H1 (cell line): Measurements from ENCODE around the gene MT1G. TPM values are rescaled to one million over a fixed set of nuclear protein-coding genes. Genes with fewer than 3 reads are reported as not detected.

Source experiments
- CTCF ChIA-PET: fragments of 300-600 bp; sonication (Branson Sonifier 250); formaldehyde crosslinking; loops from one replicate; lab custom pipeline; 2021; ENCODE audit not compliant: partially characterized antibody; lab: Charles Lee
- POLR2A ChIA-PET: fragments of 300-600 bp; sonication (Branson Sonifier 250); formaldehyde crosslinking; loops from one replicate; lab custom pipeline; 2021; ENCODE audit warnings: inconsistent platforms; ENCODE audit not compliant: partially characterized antibody; lab: Charles Lee
- DNase-seq, 2 experiments: peaks; one replicate each; pipeline versions ENCODE4 v3.0.0 to v3.0.0-alpha.2; 2010 to 2022; ENCODE audit warnings: low spot score in 2 of 2, low read depth in 1 of 2, mixed read lengths in 1 of 2
- FAIRE-seq: peaks from 2 replicates; lab custom pipeline; 2011; peaks lifted over from hg19 to GRCh38; lab: Jason Lieb, UNC
- H2AFZ ChIP-seq: 2 replicates; pipeline ENCODE4 v1.8.1; 2012; ENCODE audit warnings: low read length, inconsistent platforms
- H2AK5ac ChIP-seq: 2 replicates; pipeline ENCODE4 v1.6.1; 2013; ENCODE audit warnings: low read depth, low read length
- H2BK120ac ChIP-seq: replicated peaks from 2 replicates; pipeline ENCODE3; 2013; ENCODE audit warnings: low read depth, low read length, inconsistent platforms
- H2BK12ac ChIP-seq: 2 replicates; pipeline ENCODE4 v1.6.1; 2013; ENCODE audit warnings: low read depth, low read length
- H2BK15ac ChIP-seq: 2 replicates; pipeline ENCODE4 v1.6.1; 2013; ENCODE audit warnings: low read length
- H2BK20ac ChIP-seq: 2 replicates; pipeline ENCODE4 v1.6.1; 2013; ENCODE audit warnings: low read length
- H2BK5ac ChIP-seq: 2 replicates; pipeline ENCODE4 v1.6.1; 2013; ENCODE audit warnings: low read depth, low read length
- H3K14ac ChIP-seq: 2 replicates; pipeline ENCODE4 v1.6.1; 2013; ENCODE audit warnings: inconsistent platforms; ENCODE audit not compliant: insufficient read length
- H3K18ac ChIP-seq: 2 replicates; pipeline ENCODE4 v1.6.1; 2013; ENCODE audit warnings: low read length; ENCODE audit errors: extremely low read depth
- H3K23ac ChIP-seq: 2 replicates; pipeline ENCODE4 v1.6.1; 2013; ENCODE audit warnings: inconsistent platforms; ENCODE audit not compliant: insufficient read length
- H3K23me2 ChIP-seq: 2 replicates; pipeline ENCODE4 v1.6.1; 2013; ENCODE audit warnings: low read depth, low read length
- H3K27ac ChIP-seq: 2 replicates; pipeline ENCODE4 v1.6.1; 2011; ENCODE audit warnings: low read depth, low read length, inconsistent platforms
- H3K27me3 ChIP-seq, 4 experiments: replicated peaks in 1 of 4; 1 replicate in 1 of 4; 2 replicates in 3 of 4; pipeline versions ENCODE4 v1.6.1 to v1.8.1; 2011 to 2013; ENCODE audit warnings: low read length in 3 of 4, mild to moderate bottlenecking in 3 of 4, inconsistent platforms in 2 of 4, mixed read lengths in 2 of 4, moderate library complexity in 1 of 4; ENCODE audit not compliant: control insufficient read depth in 3 of 4, insufficient read depth in 3 of 4; ENCODE audit errors: extremely low read depth in 1 of 4
- H3K36me3 ChIP-seq, 4 experiments: 2 replicates each; pipeline versions ENCODE4 v1.6.1 to v1.8.1; 2011 to 2013; ENCODE audit warnings: mild to moderate bottlenecking in 4 of 4, low read length in 3 of 4, moderate library complexity in 2 of 4, control low read depth in 1 of 4, inconsistent platforms in 1 of 4; ENCODE audit not compliant: insufficient read depth in 4 of 4, control insufficient read depth in 2 of 4
- H3K4ac ChIP-seq: replicated peaks from 2 replicates; pipeline ENCODE3; 2013; ENCODE audit warnings: low read length, low read depth, mixed read lengths, inconsistent platforms; ENCODE audit not compliant: insufficient read length
- H3K4me1 ChIP-seq, 4 experiments: replicated peaks in 1 of 4; 1 replicate in 1 of 4; 2 replicates in 3 of 4; pipeline versions ENCODE4 v1.6.1 to v1.8.1; 2011 to 2013; ENCODE audit warnings: low read length in 3 of 4, inconsistent platforms in 2 of 4, mixed read lengths in 1 of 4; ENCODE audit not compliant: insufficient read depth in 4 of 4, control insufficient read depth in 3 of 4
- H3K4me2 ChIP-seq, 2 experiments: 2 replicates each; pipeline versions ENCODE4 v1.6.1 to v1.8.1; 2011 to 2013; ENCODE audit warnings: low read depth in 2 of 2, low read length in 2 of 2, control low read depth in 1 of 2, inconsistent platforms in 1 of 2, mild to moderate bottlenecking in 1 of 2; ENCODE audit not compliant: insufficient read depth in 1 of 2
- H3K4me3 ChIP-seq, 4 experiments: fragments of 200-600, 300-600 bp in 1 of 4; sonication (generic), shearing (Covaris generic), sonication (Bioruptor Twin) in 1 of 4; 2 replicates each; pipeline versions ENCODE4 v1.5.1 to v1.8.1; 2011 to 2016; ENCODE audit warnings: low read length in 4 of 4, low read depth in 3 of 4, control low read depth in 2 of 4, inconsistent platforms in 2 of 4, mild to moderate bottlenecking in 2 of 4, mixed read lengths in 1 of 4, moderate library complexity in 1 of 4; ENCODE audit not compliant: insufficient read depth in 2 of 4; ENCODE audit errors: extremely low read depth in 1 of 4
- H3K56ac ChIP-seq: replicated peaks from 2 replicates; pipeline ENCODE3; 2013; ENCODE audit warnings: low read depth, mild to moderate bottlenecking, mixed read lengths, low read length, inconsistent platforms; ENCODE audit not compliant: insufficient read length
- H3K79me1 ChIP-seq: 2 replicates; pipeline ENCODE4 v1.6.1; 2013; ENCODE audit warnings: low read depth, low read length, control low read depth
- H3K79me2 ChIP-seq, 2 experiments: 2 replicates each; pipeline versions ENCODE4 v1.6.1 to v1.8.1; 2012 to 2013; ENCODE audit warnings: low read length in 2 of 2, mild to moderate bottlenecking in 2 of 2, inconsistent platforms in 1 of 2; ENCODE audit not compliant: insufficient read depth in 2 of 2, control insufficient read depth in 1 of 2
- H3K9ac ChIP-seq, 4 experiments: replicated peaks in 1 of 4; 1 replicate in 1 of 4; 2 replicates in 3 of 4; pipeline versions ENCODE4 v1.6.1 to v1.8.1; 2011 to 2013; ENCODE audit warnings: low read depth in 3 of 4, low read length in 3 of 4, control low read depth in 2 of 4, mild to moderate bottlenecking in 2 of 4, moderate library complexity in 2 of 4, inconsistent platforms in 1 of 4; ENCODE audit errors: extremely low read depth in 1 of 4
- H3K9me3 ChIP-seq, 2 experiments: 2 replicates each; pipeline versions ENCODE4 v1.6.1 to v1.8.1; 2012 to 2013; ENCODE audit warnings: mild to moderate bottlenecking in 2 of 2, moderate library complexity in 2 of 2, control low read depth in 1 of 2, inconsistent platforms in 1 of 2, low read depth in 1 of 2, low read length in 1 of 2, mixed read lengths in 1 of 2; ENCODE audit not compliant: insufficient read depth in 2 of 2
- H4K20me1 ChIP-seq, 2 experiments: replicated peaks in 1 of 2; 2 replicates each; pipeline versions ENCODE3 to v1.8.1; 2011 to 2013; ENCODE audit warnings: inconsistent platforms in 2 of 2, low read length in 2 of 2, mild to moderate bottlenecking in 1 of 2; ENCODE audit not compliant: insufficient read depth in 2 of 2, control insufficient read depth in 1 of 2
- H4K5ac ChIP-seq: 2 replicates; pipeline ENCODE4 v1.6.1; 2013; ENCODE audit warnings: low read length, low read depth, mixed read lengths, inconsistent platforms; ENCODE audit not compliant: insufficient read length
- H4K8ac ChIP-seq: 2 replicates; pipeline ENCODE4 v1.8.0; 2013; ENCODE audit warnings: mild to moderate bottlenecking, moderate library complexity, low read length, inconsistent platforms; ENCODE audit not compliant: insufficient read depth; ENCODE audit errors: extremely low read depth
- H4K91ac ChIP-seq: replicated peaks from 2 replicates; pipeline ENCODE3; 2013; ENCODE audit warnings: low read length, mixed read lengths, inconsistent platforms; ENCODE audit not compliant: insufficient read length
- CREB1 ChIP-seq: IDR thresholded peaks from 2 replicates; pipeline ENCODE4 v1.6.1; 2012; ENCODE audit warnings: inconsistent platforms
- CTBP2 ChIP-seq: IDR thresholded peaks from 2 replicates; pipeline ENCODE4 v1.7.0; 2011; ENCODE audit warnings: borderline replicate concordance, mild to moderate bottlenecking, moderate library complexity, mixed read lengths, low read length; ENCODE audit not compliant: insufficient read depth, insufficient read length
- GTF2F1 ChIP-seq: IDR thresholded peaks from 2 replicates; pipeline ENCODE4 v1.6.1; 2012; ENCODE audit warnings: low read depth, low read length, improper control_type of control experiment, borderline replicate concordance
- JUN ChIP-seq: IDR thresholded peaks from 2 replicates; pipeline ENCODE4 v1.6.1; 2011; ENCODE audit warnings: low read depth, mild to moderate bottlenecking, improper control_type of control experiment, low read length
- KDM5A ChIP-seq: fragments of 200-600 bp; IDR thresholded peaks from 2 replicates; pipeline ENCODE4 v1.7.1; 2012; ENCODE audit warnings: mild to moderate bottlenecking, low read length, inconsistent platforms, mixed read lengths
- NRF1 ChIP-seq: IDR thresholded peaks from 2 replicates; pipeline ENCODE4 v1.6.1; 2011; ENCODE audit warnings: mild to moderate bottlenecking, low read depth, low read length, improper control_type of control experiment
- PHF8 ChIP-seq: fragments of 200-600 bp; sonication (generic); conservative IDR thresholded peaks from 2 replicates; pipeline ENCODE4 v1.7.1; 2012; ENCODE audit warnings: low read depth, mild to moderate bottlenecking, inconsistent platforms, low read length, moderate library complexity
- POLR2AphosphoS5 ChIP-seq: IDR thresholded peaks from 2 replicates; pipeline ENCODE4 v1.6.1; 2011; ENCODE audit warnings: low read depth, low read length
- POU5F1 ChIP-seq: IDR thresholded peaks from 2 replicates; pipeline ENCODE4 v1.6.1; 2011; ENCODE audit warnings: low read depth, mild to moderate bottlenecking, low read length, moderate library complexity
- RAD21 ChIP-seq, 2 experiments: IDR thresholded peaks in 1 of 2; conservative IDR thresholded peaks in 1 of 2; 2 replicates each; pipeline ENCODE4 v1.6.1; 2011; ENCODE audit warnings: low read depth in 2 of 2, low read length in 2 of 2, improper control_type of control experiment in 1 of 2, inconsistent platforms in 1 of 2, mild to moderate bottlenecking in 1 of 2, moderate library complexity in 1 of 2
- RNF2 ChIP-seq: fragments of 200-900, 300-1000 bp; sonication (generic); IDR thresholded peaks from 2 replicates; pipeline ENCODE4 v1.7.1; 2016; ENCODE audit warnings: borderline replicate concordance, low read depth, mild to moderate bottlenecking, antibody characterized with exemption, low read length; ENCODE audit not compliant: poor library complexity, severe bottlenecking; ENCODE audit errors: missing control alignments
- SIX5 ChIP-seq: IDR thresholded peaks from 2 replicates; pipeline ENCODE4 v1.6.1; 2011; ENCODE audit warnings: mild to moderate bottlenecking, low read depth, low read length
- TBP ChIP-seq: IDR thresholded peaks from 2 replicates; pipeline ENCODE4 v1.6.1; 2011; ENCODE audit warnings: low read depth, low read length, improper control_type of control experiment
- WGBS, 2 experiments: shearing (Covaris generic) in 1 of 2; methylation state at CpG; one replicate each; pipeline versions ENCODE4 v1.1.6 to v1.1.7; 2013 to 2015; ENCODE audit warnings: low lambda C conversion rate in 2 of 2, mixed read lengths in 2 of 2, inconsistent platforms in 1 of 2, low coverage in 1 of 2, missing lambda C conversion rate in 1 of 2; ENCODE audit not compliant: insufficient replicate concordance in 2 of 2, insufficient coverage in 1 of 2, insufficient read length in 1 of 2; ENCODE audit errors: extremely low coverage in 1 of 2, missing lambda C conversion rate in 1 of 2; 5-methylcytosine and 5-hydroxymethylcytosine counted together
- polyA plus RNA-seq, 7 experiments: library from polyadenylated mRNA; depleted of rRNA in 3 of 7; stranded (reverse) in 5 of 7; unstranded in 2 of 7; fragments of >200 nt in 5 of 7; fragments of 200-250 nt in 2 of 7; gene quantifications; 1 replicate in 5 of 7; 2 replicates in 1 of 7; 4 replicates in 1 of 7; pipeline versions ENCODE4 v1.2.1 to v1.2.3, GENCODE V29; 2011 to 2013; ENCODE audit warnings: missing spikeins in 2 of 7, mixed read lengths in 2 of 7
- total RNA-seq: library from RNA; stranded (reverse); fragmentation: NEBNext Ultra II Directional; extraction: Animal tissue kit (Norgen Biotek cat#: 25700); gene quantifications from 2 replicates; pipeline ENCODE4 v1.2.1, GENCODE V29; 2021

MT1G gene
- total and polyA plus RNA-seq, 2 of the 8 experiments (the other 6 are each of a cell fraction or from before 2014, with no cell fraction given): 17.7 to 515 TPM

DNA sequence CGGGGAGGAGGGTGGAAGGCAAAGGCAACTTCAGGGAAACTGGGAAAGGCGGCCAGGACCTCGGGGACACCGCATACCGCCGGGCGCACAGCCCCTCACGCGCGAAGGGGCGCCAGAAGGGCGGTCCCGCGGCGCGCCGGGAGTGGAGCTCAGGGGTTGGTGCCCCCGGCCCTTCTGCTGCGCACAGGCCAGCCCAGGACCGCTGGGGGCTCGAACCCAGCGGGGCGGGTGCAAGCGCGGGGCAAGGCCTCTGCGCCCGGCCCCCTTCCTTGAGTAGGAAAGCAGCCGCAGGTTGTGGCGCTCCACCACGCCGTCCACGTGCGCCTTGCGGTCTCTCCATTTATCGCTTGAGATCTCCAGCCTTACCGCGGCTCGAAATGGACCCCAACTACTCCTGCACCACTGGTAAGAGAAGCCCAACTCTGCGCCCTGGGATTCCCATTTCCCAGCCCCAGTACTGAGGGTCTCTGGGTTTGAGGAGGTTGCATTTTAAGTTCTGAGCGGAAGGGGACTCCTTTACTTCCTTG lies 32.4 kb downstream of the MT1G start:
- Histone ChIP-seq H2BK15ac (no peak overlapping the region), H3K4ac (no peak overlapping the region), H3K4me2 (peak overlapping the region; percentile 42 to 63), H2AK5ac (no peak overlapping the region), H2AFZ (no peak overlapping the region), H3K4me3 (peak overlapping the region in 2 of 4 experiments; percentile 6 to 46; a peak in 2 of 8 replicates), H4K20me1 (peaks cover 14 to 26% of the 10 kb centered on the region in 2 experiments), H2BK5ac (no peak overlapping the region), H4K91ac (no peak overlapping the region), H3K27ac (no peak overlapping the region), H2BK20ac (no peak overlapping the region), H3K14ac (no peak overlapping the region), H3K18ac (peak overlapping the region; percentile 13; the same call in 1 of the 2 replicates), H3K36me3 (no peaks in the 10 kb centered on the region; a peak in 1 of 8 replicates), H3K56ac (no peak overlapping the region), H2BK120ac (no peak overlapping the region), H3K27me3 (peaks cover 96 to 100% (median 100%) of the 10 kb centered on the region in 4 experiments), H3K9me3 (no peaks in the 10 kb centered on the region), H3K4me1 (peaks cover 3 to 18% (median 7%) of the 10 kb centered on the region in 4 experiments), H3K23me2 (peaks cover 9% of the 10 kb centered on the region), H3K23ac (no peak overlapping the region), H2BK12ac (0 out of 2 replicates have a peak overlapping the region, but pooled peaks have one; percentile 17), H4K8ac (no peak overlapping the region), H4K5ac (no peak overlapping the region), H3K9ac (no peak overlapping the region), H3K79me1 (no peaks in the 10 kb centered on the region), H3K79me2 (no peaks in the 10 kb centered on the region)
- ChIA-PET CTCF (interaction anchor here (1.4 to 3.0 kb wide), 3 partner anchors 11 to 32 kb away, joined by 7 to 13 read pairs (median 8); no protein-coding TSS in a partner anchor), POLR2A (interaction anchor here (0.8 to 4.8 kb wide), 6 partner anchors 9 to 35 kb away, joined by 3 to 32 read pairs (median 5); partner anchors contain the start of genes MT1E, MT1G and MT1H)
- DNase-seq (peak in 1 of 2 experiments; percentile 66), FAIRE-seq (no peak)
- WGBS, 2 experiments: 2% methylated on average over 34 of the region's 40 CpGs; no CpG with 5 or more reads in 1 of the 2 experiments
- TF ChIP-seq CTBP2 (no peak), POU5F1 (no peak), GTF2F1 (no peak), TBP (no peak), PHF8 (no peak), JUN (no peak), RAD21 (IDR thresholded peaks at IDR 0.05 in 1 of 2, conservative IDR thresholded peaks at IDR 0.05 in 1 of 2; ENCODE audit: low read depth in 2 of 2, low read length in 2 of 2) (no peak), RNF2 (peak; percentile 10), SIX5 (no peak), NRF1 (no peak), POLR2AphosphoS5 (no peak), KDM5A (no peak), CREB1 (no peak)
